ENCODE data around the gene NPY4R.
"Not testable (repeated sequence)": the region's sequence is repeated elsewhere in the genome, so short reads cannot be mapped to it uniquely, and the experiment has no call there.

The NPY4R gene

GRCh38 chr10:46451365-46451764, 14.4 kb downstream of the NPY4R start:
- DNase-seq: not testable (repeated sequence)

GRCh38 chr10:46450829-46451228, 14.9 kb downstream of the NPY4R start:
- DNase-seq: not testable (repeated sequence)

GRCh38 chr10:46447439-46447838, 18.3 kb downstream of the NPY4R start:
- not testable (repeated sequence) for DNase-seq

GRCh38 chr10:46445389-46446122, 20.2 kb downstream of the NPY4R start:
- DNase-seq: not testable (repeated sequence)

GRCh38 chr10:46443422-46443821, 22.3 kb downstream of the NPY4R start:
- not testable (repeated sequence) for DNase-seq

- not testable (repeated sequence) for DNase-seq
Measured at GRCh38 chr10:46442706-46443275, 23.0 kb downstream of the NPY4R start.

- DNase-seq: not testable (repeated sequence)
Measured at GRCh38 chr10:46441837-46442278, 23.9 kb downstream of the NPY4R start.

GRCh38 chr10:46440942-46441341, 24.8 kb downstream of the NPY4R start:
- DNase-seq: not testable (repeated sequence)

- not testable (repeated sequence) for DNase-seq
Measured at GRCh38 chr10:46423550-46423949, 42.2 kb downstream of the NPY4R start.

- DNase-seq: not testable (repeated sequence)
Measured at GRCh38 chr10:46419570-46420379, 46.0 kb downstream of the NPY4R start.

GRCh38 chr10:46418283-46418682, 47.5 kb downstream of the NPY4R start:
- not testable (repeated sequence) for DNase-seq

- not testable (repeated sequence) for DNase-seq
Measured at GRCh38 chr10:46415291-46415690, 50.5 kb downstream of the NPY4R start.

GRCh38 chr10:46412665-46413064, 53.1 kb downstream of the NPY4R start:
- not testable (repeated sequence) for DNase-seq

GRCh38 chr10:46411123-46411522, 54.6 kb downstream of the NPY4R start:
- DNase-seq: not testable (repeated sequence)
